Bronchial epithelial cell (primary cell): ENCODE results near the gene DDAH2. TPM values are rescaled to one million over a fixed set of nuclear protein-coding genes. Genes with fewer than 3 reads are reported as not detected.
A peak's percentile ranks its signal among the peaks of the same experiment; 100 is the strongest.
"Not testable (repeated sequence)": the region's sequence is repeated elsewhere in the genome, so short reads cannot be mapped to it uniquely, and the experiment has no call there.

Source experiments
- DNase-seq: peaks from one replicate; pipeline ENCODE4 v3.0.0-alpha.2; 2010; ENCODE audit warnings: low read depth
- FAIRE-seq: peaks from 2 replicates; lab custom pipeline; 2011; peaks lifted over from hg19 to GRCh38; lab: Jason Lieb, UNC
- H3K27me3 ChIP-seq: 2 replicates; pipeline ENCODE4 v1.5.1; 2011; ENCODE audit warnings: low read length; ENCODE audit not compliant: control insufficient read depth, insufficient read depth
- H3K36me3 ChIP-seq: 2 replicates; pipeline ENCODE4 v1.5.1; 2011; ENCODE audit warnings: low read length; ENCODE audit not compliant: control insufficient read depth, insufficient read depth
- H3K4me3 ChIP-seq: 2 replicates; pipeline ENCODE4 v1.5.1; 2011; ENCODE audit warnings: mild to moderate bottlenecking, low read depth, low read length, control low read depth
- CTCF ChIP-seq: IDR thresholded peaks from 2 replicates; pipeline ENCODE4 v1.5.1; 2011; ENCODE audit warnings: mild to moderate bottlenecking, moderate library complexity, low read length, control low read depth, inconsistent platforms; ENCODE audit not compliant: insufficient read depth, severe bottlenecking
- total RNA-seq: library from RNA; depleted of rRNA; stranded (reverse); fragments of >200 nt; gene quantifications from 2 replicates; pipeline ENCODE4 v1.2.1, GENCODE V29; 2014

Gene DDAH2
- total RNA-seq, 1 donor from 2014 or later = 14.5 TPM

GRCh38 chr6:31712296-31712695, 16.8 kb downstream of the DDAH2 start:
- peak; percentile 75 for FAIRE-seq

GRCh38 chr6:31711233-31711632, 17.9 kb downstream of the DDAH2 start:
- Histone ChIP-seq H3K27me3 (no peaks in the 10 kb centered on the region), H3K4me3 (no peak overlapping the region), H3K36me3 (no peaks in the 10 kb centered on the region)
- no peak for TF ChIP-seq CTCF
- FAIRE-seq = no peak
- DNase-seq = no peak

More at GRCh38 chr6:31712296-31712695, 16.8 kb downstream of the DDAH2 start:
- no peaks in the 10 kb centered on the region for H3K36me3 ChIP-seq
- H3K27me3 ChIP-seq = no peaks in the 10 kb centered on the region
- TF ChIP-seq CTCF = peak; percentile 57
- no peak for DNase-seq
- no peak overlapping the region for H3K4me3 ChIP-seq

- FAIRE-seq (no peak), DNase-seq (no peak)
- TF ChIP-seq CTCF = no peak
- Histone ChIP-seq H3K27me3 (no peaks in the 10 kb centered on the region), H3K36me3 (no peaks in the 10 kb centered on the region), H3K4me3 (no peak overlapping the region)
Measured at GRCh38 chr6:31710523-31711219, 18.4 kb downstream of the DDAH2 start.

- not testable (repeated sequence) for H3K36me3 ChIP-seq, DNase-seq, H3K27me3 ChIP-seq, H3K4me3 ChIP-seq, FAIRE-seq
Measured at GRCh38 chr6:31709157-31709556, 19.9 kb downstream of the DDAH2 start.

- FAIRE-seq (no peak), DNase-seq (no peak)
- no peaks in the 10 kb centered on the region for H3K27me3 ChIP-seq
- TF ChIP-seq CTCF = no peak
- no peak overlapping the region for H3K4me3 ChIP-seq
- no peaks in the 10 kb centered on the region for H3K36me3 ChIP-seq
Measured at GRCh38 chr6:31708224-31708623, 20.9 kb downstream of the DDAH2 start.

- FAIRE-seq = no peak
- no peaks in the 10 kb centered on the region for H3K27me3 ChIP-seq
- H3K36me3 ChIP-seq = no peaks in the 10 kb centered on the region
- no peak overlapping the region for H3K4me3 ChIP-seq
- TF ChIP-seq CTCF = no peak
- no peak for DNase-seq
Measured at GRCh38 chr6:31707701-31708100, 21.4 kb downstream of the DDAH2 start.
